GM12878 (cell line): Measurements from ENCODE around the gene GRIN2A. TPM values are rescaled to one million over a fixed set of nuclear protein-coding genes. Genes with fewer than 3 reads are reported as not detected.

Source experiments
- ATF2 ChIP-seq: IDR thresholded peaks from 2 replicates; pipeline ENCODE4 v1.6.1; 2012; ENCODE audit warnings: low read length, inconsistent platforms
- BCL11A ChIP-seq: IDR thresholded peaks from 2 replicates; pipeline ENCODE4 v1.6.1; 2011; ENCODE audit warnings: low read depth, low read length
- CREB1 ChIP-seq: IDR thresholded peaks from 2 replicates; pipeline ENCODE4 v1.6.1; 2012; ENCODE audit warnings: low read depth, mild to moderate bottlenecking, inconsistent platforms
- DPF2 ChIP-seq: fragments of 450-650 bp; IDR thresholded peaks from 2 replicates; pipeline ENCODE4 v1.6.1; 2017; ENCODE audit warnings: mild to moderate bottlenecking
- ESRRA ChIP-seq: IDR thresholded peaks from 2 replicates; pipeline ENCODE4 v1.6.1; 2012; ENCODE audit warnings: mild to moderate bottlenecking, low read length, improper control_type of control experiment
- HCFC1 ChIP-seq: fragments of 150-350 bp; IDR thresholded peaks from 2 replicates; pipeline ENCODE4 v1.6.1; 2014; ENCODE audit warnings: low read length
- HDAC6 ChIP-seq: fragments of 200-600 bp; sonication (generic); IDR thresholded peaks from one replicate; pipeline ENCODE4 v1.8.0; 2017; ENCODE audit warnings: antibody characterized with exemption; ENCODE audit not compliant: unreplicated experiment
- HSF1 ChIP-seq: fragments of 150-350 bp; IDR thresholded peaks from 2 replicates; pipeline ENCODE4 v1.6.1; 2014; ENCODE audit warnings: mild to moderate bottlenecking, low read depth, low read length
- JUND ChIP-seq: IDR thresholded peaks from 2 replicates; pipeline ENCODE4 v1.6.1; 2012; ENCODE audit warnings: low read depth, mild to moderate bottlenecking, low read length, improper control_type of control experiment, moderate library complexity
- LARP7 ChIP-seq: fragments of 450-650 bp; IDR thresholded peaks from 2 replicates; pipeline ENCODE4 v1.6.1; 2017; ENCODE audit warnings: mild to moderate bottlenecking
- NBN ChIP-seq: fragments of 450-650 bp; IDR thresholded peaks from 2 replicates; pipeline ENCODE4 v1.6.1; 2016
- NFYB ChIP-seq: IDR thresholded peaks from 2 replicates; pipeline ENCODE4 v1.6.1; 2011; ENCODE audit warnings: low read depth, mild to moderate bottlenecking, low read length, improper control_type of control experiment, moderate library complexity; ENCODE audit not compliant: insufficient read depth
- NR2F1 ChIP-seq: fragments of 450-650 bp; conservative IDR thresholded peaks from 2 replicates; pipeline ENCODE4 v1.6.1; 2017; ENCODE audit warnings: mild to moderate bottlenecking
- PAX8 ChIP-seq: fragments of 450-650 bp; IDR thresholded peaks from 2 replicates; pipeline ENCODE4 v1.6.1; 2017; ENCODE audit warnings: mild to moderate bottlenecking, moderate library complexity
- PBX3 ChIP-seq: IDR thresholded peaks from 2 replicates; pipeline ENCODE4 v1.6.1; 2011; ENCODE audit warnings: mild to moderate bottlenecking, low read depth, low read length, moderate library complexity; ENCODE audit not compliant: insufficient replicate concordance
- WRNIP1 ChIP-seq: IDR thresholded peaks from 2 replicates; pipeline ENCODE4 v1.6.1; 2011; ENCODE audit warnings: low read depth, low read length, improper control_type of control experiment, borderline replicate concordance
- YBX1 ChIP-seq: fragments of 450-650 bp; IDR thresholded peaks from 2 replicates; pipeline ENCODE4 v1.6.1; 2016; ENCODE audit warnings: antibody characterized with exemption
- polyA plus RNA-seq, 11 experiments: library from polyadenylated mRNA; depleted of rRNA in 4 of 11; unstranded in 6 of 11; stranded (reverse) in 5 of 11; fragments of >200 nt; fragmentation: Nextera tagmentation in 4 of 11; fragmentation: Illumina TruSeq in 1 of 11; extraction: Ambion mirVana in 4 of 11; extraction: Trizol in 1 of 11; gene quantifications; 1 replicate in 1 of 11; 2 replicates in 10 of 11; pipeline versions ENCODE4 v1.2.1 to v1.2.3, GENCODE V29; 2011 to 2016; ENCODE audit warnings: inconsistent platforms in 2 of 11, missing spikeins in 2 of 11, low read depth in 1 of 11
- total RNA-seq, 4 experiments: library from RNA; depleted of rRNA in 3 of 4; stranded (reverse); fragments of >200 nt in 3 of 4; fragmentation: Illumina TruSeq in 1 of 4; extraction: Trizol in 1 of 4; gene quantifications; 2 replicates each; pipeline versions ENCODE4 v1.2.1 to v1.2.3, GENCODE V29; 2013 to 2021
- TF ChIP-seq, protein P1 (sequence below): fragments of 450-650 bp; IDR thresholded peaks from 2 replicates; pipeline ENCODE4 v1.6.1; 2017; ENCODE audit warnings: mild to moderate bottlenecking
- TF ChIP-seq, protein P2 (sequence below): fragments of 450-650 bp; IDR thresholded peaks from 2 replicates; pipeline ENCODE4 v1.6.1; 2016; ENCODE audit warnings: mild to moderate bottlenecking
- TF ChIP-seq, protein P3 (sequence below): IDR thresholded peaks from 2 replicates; pipeline ENCODE4 v1.6.1; 2011; ENCODE audit warnings: borderline replicate concordance, low read depth, mild to moderate bottlenecking, moderate library complexity, low read length; ENCODE audit not compliant: insufficient read depth, poor library complexity, severe bottlenecking

GRIN2A gene
- total and polyA plus RNA-seq, 10 of the 15 experiments (the other 5 are each of a cell fraction or from before 2014, with no cell fraction given) = 2.4 to 13.3 (median 7.3) TPM

DNA sequence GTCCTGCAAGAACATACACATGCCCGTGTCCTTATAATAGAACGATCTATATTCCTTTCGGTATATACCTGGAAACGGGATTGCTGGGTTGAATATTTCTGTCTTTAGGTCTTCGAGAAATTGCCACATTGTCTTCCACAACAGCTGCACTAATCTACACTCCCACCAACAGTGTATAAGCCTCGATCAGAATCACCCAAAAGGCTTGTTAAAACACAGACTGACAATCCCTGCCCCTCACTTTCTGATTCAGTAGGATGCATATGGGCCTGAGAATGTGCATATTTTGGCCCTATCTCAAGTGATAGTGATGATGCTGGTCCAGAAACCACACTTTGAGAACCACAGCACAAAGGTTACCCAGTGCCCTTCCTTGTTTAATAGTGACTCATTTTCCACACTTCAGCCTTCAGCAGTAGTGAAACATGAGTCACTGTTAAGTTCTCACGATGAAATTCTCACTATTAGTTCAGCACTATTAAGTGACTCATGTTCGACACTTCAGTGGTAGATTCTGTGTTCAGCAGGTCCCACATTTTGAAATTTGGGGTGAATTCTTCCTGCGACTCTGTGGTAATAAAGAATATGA lies 215.6 kb downstream of the GRIN2A start (continued):
- TF ChIP-seq CREB1 = 0 out of 2 replicates have a peak, but pooled peaks have one; percentile 28
- TF ChIP-seq WRNIP1 = no peak
- TF ChIP-seq HDAC6 = no peak
- no peak for TF ChIP-seq ESRRA
- peak; percentile 86 for TF ChIP-seq NR2F1
- no peak for TF ChIP-seq LARP7
- TF ChIP-seq HCFC1 = no peak
- TF ChIP-seq PBX3 = no peak
- peak; percentile 85 for TF ChIP-seq ATF2
- TF ChIP-seq DPF2 = peak; percentile 92
- TF ChIP-seq PAX8 = no peak
- no peak for TF ChIP-seq YBX1
- TF ChIP-seq BCL11A = peak; percentile 66; the same call in 1 of the 2 replicates
- TF ChIP-seq NBN = peak; percentile 72; the same call in 1 of the 2 replicates
- no peak for TF ChIP-seq JUND
- TF ChIP-seq, protein P1, sequence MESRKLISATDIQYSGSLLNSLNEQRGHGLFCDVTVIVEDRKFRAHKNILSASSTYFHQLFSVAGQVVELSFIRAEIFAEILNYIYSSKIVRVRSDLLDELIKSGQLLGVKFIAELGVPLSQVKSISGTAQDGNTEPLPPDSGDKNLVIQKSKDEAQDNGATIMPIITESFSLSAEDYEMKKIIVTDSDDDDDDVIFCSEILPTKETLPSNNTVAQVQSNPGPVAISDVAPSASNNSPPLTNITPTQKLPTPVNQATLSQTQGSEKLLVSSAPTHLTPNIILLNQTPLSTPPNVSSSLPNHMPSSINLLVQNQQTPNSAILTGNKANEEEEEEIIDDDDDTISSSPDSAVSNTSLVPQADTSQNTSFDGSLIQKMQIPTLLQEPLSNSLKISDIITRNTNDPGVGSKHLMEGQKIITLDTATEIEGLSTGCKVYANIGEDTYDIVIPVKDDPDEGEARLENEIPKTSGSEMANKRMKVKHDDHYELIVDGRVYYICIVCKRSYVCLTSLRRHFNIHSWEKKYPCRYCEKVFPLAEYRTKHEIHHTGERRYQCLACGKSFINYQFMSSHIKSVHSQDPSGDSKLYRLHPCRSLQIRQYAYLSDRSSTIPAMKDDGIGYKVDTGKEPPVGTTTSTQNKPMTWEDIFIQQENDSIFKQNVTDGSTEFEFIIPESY = no peak
- TF ChIP-seq, protein P2, sequence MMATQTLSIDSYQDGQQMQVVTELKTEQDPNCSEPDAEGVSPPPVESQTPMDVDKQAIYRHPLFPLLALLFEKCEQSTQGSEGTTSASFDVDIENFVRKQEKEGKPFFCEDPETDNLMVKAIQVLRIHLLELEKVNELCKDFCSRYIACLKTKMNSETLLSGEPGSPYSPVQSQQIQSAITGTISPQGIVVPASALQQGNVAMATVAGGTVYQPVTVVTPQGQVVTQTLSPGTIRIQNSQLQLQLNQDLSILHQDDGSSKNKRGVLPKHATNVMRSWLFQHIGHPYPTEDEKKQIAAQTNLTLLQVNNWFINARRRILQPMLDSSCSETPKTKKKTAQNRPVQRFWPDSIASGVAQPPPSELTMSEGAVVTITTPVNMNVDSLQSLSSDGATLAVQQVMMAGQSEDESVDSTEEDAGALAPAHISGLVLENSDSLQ = no peak
- TF ChIP-seq HSF1 = no peak
- TF ChIP-seq, protein P3, sequence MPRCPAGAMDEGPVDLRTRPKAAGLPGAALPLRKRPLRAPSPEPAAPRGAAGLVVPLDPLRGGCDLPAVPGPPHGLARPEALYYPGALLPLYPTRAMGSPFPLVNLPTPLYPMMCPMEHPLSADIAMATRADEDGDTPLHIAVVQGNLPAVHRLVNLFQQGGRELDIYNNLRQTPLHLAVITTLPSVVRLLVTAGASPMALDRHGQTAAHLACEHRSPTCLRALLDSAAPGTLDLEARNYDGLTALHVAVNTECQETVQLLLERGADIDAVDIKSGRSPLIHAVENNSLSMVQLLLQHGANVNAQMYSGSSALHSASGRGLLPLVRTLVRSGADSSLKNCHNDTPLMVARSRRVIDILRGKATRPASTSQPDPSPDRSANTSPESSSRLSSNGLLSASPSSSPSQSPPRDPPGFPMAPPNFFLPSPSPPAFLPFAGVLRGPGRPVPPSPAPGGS = no peak
- no peak for TF ChIP-seq NFYB
